IPS DF 19.7 (cell line): ENCODE measurements around the gene TNS3.

Experiments
- DNase-seq: peaks from one replicate; pipeline ENCODE4 v3.0.0-alpha.2; 2013; ENCODE audit warnings: low read depth, low spot score

Gene TNS3

DNA sequence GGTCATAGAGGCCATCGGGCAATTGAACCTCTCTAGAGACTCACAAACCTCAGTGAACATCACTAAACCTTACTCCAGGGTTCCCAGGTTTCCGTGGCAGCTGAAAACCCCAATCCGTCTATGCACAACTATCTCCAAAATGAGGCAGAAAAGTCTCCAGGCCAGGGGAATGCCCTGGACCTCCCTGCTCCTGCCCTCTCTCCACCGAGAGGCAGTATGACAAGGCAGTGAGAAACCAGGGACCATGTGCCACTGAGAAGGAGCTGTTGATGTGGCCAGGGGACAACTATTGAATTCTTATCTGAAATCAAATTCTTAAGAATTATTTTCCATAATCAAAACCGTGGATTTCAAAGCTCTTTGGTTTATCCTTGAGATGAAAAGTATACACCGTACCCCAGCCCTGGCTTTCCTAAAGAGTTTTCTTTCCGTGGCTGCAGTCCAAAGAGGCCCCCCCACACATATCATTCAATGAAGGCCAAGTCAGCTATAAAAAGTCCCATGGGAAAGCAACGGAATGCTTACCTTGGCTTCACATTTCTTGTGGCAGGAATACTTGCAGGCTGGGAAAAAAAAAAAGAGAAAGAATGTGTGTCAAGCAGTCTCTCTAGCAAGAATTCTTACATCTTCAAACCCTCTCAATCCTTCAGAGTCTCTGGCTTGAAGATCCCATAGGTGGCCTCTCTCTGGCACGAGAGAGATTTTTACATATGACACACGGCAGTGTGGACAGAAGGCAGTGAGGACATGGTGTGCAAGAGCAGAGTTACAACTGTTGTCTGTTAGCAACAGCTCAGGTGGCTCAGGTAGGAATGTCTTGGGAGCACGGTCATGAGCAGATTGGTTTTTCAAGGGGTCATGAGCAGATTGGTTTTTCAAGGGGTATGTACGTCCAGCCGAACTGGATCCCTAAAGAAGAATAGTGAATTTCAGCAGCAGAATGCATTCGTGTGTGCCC is 75.2 kb downstream of the TNS3 start:
- no peak for DNase-seq

DNA sequence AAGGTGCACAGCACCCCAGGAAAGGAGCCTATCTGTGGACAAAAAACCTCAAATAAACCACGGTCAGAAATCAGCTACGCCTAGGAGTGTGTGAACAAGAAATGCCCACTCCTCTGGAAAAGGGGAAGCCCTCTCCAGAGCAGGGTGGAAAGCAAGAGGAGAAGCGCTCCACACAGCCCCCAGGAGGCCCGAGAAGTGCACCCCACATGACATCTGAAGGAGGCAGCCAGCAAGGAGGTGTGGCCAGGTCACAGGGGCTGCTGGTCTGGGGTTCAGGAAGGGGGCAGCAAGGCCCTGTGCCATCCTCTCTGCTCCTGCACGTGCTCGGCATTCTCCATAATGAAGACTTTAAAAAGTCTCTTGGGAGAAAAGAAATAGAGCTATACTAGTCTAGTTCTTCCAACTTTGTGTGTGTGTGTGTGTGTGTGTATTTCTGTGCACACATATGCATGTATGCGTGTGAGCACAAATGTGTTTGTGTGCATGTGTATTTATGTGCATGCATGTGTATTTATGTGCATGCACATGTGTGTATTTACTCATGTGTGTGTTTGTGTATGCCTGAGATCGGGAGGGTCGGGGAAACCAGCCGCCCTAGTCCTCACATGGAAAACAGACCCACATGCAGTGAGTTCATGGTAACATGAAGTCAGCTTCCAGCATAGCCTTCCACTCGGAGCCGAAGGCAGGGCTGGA is 76.5 kb downstream of the TNS3 start:
- DNase-seq = no peak

DNA sequence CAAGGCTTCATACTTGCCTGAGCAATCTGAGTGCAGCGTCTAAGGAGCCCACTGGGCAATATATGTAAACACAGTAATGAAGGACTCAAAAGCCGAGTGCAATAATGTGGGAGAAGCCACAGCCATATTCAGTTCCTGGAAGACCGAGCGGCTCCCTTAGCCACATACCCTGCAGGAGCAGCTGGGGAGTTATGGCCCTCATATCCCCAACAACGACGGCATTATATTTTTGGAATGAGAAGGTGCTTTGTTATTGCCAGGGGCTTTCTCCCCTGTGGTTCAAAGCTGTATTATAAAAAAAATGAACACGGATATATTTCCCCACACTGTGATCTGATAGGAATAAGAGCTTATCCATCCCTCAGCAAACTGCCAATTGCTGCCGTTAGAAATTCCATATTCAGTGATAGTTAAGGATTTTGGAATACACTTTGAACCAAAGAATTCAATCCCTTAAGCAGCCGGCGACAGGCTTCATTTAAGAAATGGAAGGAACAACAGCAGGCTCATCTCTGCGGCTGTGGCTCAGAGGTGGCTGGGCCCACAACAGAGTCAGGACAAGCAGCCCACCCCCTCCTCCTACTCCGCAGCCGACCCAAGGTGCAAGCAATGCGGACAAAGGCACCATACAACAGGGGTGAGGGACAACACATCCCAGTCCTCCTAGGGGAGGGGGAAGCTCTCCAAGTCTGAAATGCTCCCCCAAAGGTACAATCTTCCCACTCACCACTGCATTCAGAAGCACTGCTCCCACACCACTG is 77.2 kb downstream of the TNS3 start:
- no peak for DNase-seq

DNA sequence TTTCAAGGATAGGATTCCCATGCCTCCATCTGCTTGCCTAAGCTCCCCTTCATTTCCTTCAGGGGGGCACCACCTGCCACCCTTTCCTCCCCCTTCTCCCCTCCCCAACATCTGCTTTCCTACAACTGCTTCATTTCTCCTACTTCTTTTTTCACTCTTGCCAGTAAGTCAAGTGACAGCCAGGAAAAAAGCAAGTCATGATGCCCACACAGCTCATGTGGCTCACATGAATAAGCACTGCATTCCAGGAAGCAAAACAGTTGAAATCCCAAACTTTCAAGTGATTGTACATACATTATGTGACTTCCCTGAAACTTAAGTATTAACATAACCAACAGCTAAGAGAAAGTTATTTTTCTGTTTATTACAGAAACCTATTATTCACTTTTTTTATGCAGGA is 78.6 kb downstream of the TNS3 start:
- DNase-seq = no peak

DNA sequence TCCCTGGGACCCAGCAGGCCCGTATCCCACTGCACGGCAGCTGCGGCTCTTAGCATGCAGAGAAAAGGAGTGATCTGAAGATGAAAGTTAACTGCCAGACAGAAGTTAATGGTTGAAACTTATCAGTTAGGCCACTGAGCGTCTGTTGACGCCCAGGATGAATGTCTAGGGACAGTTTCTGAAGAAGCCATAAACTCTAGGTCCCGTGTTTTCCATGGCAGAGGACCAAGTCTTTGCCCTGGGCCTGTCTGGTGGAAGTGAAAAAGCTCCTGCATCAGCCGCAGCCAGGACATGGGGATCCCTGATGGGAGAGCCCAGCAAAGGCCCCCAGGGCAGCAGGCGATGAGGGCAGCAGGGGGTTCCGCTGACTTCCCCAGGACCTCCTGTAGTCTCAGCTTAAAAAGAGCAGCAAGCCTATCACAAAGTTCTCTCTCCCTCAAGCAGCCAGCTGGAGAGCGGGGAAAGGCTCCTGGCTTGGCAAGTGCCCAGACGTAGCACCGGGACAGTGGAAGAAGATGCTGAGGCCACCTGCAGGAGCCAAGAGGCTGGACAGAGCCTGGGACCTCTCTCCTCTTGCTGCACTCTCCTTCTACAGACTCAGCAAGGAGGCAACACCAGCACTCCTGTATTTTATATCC is 79.6 kb downstream of the TNS3 start:
- no peak for DNase-seq

DNA sequence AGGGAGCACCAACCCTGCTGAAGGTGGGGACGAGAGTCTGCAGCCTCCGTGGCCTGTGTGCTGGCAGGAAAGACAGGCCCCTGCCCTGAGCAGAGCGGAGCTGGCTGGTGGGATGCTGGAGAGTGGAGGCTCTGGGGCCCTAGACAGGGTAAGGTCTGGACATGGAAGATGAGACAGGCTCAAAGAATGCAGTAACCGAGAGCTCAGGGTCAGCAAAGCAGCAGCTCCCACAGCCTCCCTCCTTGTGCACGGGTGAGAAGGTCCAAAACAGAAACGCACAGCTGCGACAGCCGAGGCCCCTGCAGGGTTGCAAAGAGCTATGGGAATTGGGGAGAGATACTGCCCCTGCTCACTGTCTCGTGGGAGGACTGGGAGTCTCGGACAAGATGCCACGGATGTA is 80.5 kb downstream of the TNS3 start:
- no peak for DNase-seq

DNA sequence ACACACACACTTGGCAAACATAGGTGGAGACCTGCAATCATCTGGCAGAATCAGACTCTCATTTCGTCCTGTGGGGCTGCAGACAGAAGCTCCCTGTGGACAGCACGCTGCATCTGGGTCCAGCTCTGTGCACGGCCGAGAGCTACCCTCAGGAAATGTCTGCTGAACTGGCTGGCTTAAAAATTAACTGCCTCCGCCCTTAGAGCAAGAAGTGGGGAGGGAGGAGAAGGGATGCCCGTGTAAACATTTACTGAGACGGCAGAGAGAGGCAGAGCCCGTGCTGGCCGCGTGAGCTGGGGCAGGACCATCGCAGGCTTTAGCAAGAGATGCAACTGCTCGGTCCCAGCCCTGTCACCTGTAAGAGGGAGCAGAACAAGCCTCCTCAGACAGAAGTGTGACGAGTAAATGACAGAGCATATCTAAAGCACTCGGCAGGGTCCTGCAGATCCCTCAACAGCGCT is 81.8 kb downstream of the TNS3 start:
- no peak for DNase-seq

DNA sequence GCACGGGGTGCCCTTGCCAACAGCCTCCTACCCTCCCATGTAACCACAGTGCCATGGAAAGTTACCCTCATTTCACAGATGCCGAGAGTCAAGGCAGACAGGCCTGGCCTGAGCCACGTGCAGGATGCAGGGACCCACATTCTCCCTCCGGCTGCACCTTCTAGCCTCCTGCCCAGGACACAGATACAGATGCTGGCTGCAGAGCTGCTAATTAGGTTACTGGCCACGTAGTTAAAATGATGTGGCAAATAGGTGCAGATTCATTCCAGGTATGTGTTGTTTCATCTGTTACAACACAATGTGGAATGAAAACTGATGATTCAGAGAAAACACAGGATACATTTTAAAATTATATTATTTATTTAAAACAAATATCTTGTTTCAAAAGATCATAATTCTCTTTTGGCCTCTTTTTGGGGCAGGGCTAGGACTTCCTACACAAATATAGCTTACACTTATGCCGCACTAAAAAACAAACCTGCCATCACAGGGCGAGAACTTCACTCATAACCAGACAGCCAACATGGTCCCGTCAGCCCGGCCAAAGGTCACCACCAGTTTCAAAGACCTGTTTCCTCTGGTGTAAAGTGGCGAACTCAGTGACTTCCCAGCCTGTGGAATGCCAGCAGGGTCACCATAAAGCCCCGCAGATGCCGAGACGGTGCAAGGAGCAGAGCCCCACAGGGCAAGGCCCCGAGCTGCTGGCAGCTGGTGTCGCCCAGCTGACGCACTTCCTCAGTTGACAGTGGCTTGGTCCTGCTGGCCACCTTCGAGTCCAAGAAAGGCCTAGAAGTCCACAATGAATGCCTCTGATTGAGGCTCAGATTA is 83.5 kb downstream of the TNS3 start:
- DNase-seq = no peak

DNA sequence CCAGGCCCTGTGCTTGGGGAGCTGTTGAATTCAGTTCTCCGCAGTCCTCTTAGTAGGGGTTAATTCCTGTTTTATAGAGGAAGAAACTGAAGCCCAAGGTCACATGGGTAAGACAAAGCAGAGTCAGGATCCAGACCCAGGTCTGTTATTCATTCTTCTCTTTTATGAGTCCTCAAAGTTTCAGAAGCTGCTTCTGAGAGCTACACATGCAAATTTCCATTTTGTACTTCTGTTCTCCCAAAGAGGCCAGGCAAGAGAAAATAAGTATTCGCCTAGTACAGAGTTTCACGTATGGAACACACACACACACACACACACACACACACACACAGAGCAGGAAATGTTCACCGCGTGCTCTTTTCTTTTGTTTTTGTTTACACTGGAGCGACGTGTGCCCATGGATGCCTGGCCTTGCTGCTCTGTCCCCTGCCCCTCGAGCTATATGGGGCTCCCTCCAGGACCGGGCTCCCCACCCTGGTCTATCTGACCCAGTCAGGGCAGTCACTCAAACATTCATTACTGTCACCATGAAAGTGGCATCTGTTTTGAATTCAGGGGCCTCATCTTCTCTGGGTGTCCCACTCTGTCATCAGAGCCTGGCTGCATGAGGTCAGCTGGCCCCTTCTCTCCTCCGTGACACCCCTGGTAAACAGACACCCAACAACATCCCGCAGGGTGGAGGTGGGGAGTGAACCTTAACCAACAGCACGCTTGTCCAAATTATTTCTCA is 84.4 kb downstream of the TNS3 start:
- DNase-seq = no peak

DNA sequence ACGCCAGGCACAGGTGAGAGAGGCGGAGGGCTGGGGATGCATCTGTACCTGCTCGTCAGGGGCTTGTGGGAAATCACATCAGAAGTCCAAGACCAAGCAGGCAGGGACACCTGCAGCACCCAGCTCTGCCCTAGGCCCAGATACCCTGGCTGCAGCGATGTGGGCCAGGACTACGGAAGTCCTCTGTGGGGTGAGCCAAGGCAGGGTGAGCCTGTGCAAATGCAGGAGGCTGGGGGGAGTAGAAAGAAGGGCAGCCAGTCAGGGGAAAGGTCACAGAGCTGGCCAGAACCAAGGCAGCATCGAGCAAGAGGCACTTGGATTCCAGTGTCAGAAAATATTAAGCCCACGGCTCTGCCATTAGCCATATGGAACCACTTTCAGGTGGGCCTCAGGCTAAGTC is 85.2 kb downstream of the TNS3 start:
- DNase-seq = no peak

DNA sequence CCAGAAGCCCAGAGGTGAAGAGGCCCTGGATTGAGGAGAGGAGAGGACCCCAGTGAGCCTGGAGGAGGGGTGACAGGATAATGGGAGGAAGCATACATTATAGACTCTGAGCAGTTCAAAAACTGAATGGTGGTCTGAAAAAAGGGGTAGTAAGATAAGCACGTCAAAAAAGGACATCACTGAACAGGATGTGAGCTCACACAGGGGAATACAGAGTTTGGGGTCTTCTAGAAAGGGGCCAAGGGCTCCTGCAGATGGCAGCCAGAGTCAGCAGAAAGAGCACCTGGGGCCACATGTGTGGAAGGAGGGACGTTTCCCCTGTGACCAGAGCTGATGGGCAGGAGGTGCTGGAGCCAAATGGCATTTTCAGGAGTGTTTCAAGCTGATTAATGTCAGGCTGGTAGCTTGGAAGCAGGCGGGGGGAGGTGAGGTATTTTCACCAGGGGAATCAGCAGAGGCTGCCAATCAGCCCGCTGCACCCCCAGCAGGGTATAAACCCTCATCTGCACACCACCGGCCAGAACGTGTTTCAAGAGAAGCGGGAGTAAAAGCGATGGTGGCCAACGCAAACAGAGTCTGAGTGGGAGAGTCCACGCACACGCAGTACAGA is 85.8 kb downstream of the TNS3 start:
- no peak for DNase-seq

DNA sequence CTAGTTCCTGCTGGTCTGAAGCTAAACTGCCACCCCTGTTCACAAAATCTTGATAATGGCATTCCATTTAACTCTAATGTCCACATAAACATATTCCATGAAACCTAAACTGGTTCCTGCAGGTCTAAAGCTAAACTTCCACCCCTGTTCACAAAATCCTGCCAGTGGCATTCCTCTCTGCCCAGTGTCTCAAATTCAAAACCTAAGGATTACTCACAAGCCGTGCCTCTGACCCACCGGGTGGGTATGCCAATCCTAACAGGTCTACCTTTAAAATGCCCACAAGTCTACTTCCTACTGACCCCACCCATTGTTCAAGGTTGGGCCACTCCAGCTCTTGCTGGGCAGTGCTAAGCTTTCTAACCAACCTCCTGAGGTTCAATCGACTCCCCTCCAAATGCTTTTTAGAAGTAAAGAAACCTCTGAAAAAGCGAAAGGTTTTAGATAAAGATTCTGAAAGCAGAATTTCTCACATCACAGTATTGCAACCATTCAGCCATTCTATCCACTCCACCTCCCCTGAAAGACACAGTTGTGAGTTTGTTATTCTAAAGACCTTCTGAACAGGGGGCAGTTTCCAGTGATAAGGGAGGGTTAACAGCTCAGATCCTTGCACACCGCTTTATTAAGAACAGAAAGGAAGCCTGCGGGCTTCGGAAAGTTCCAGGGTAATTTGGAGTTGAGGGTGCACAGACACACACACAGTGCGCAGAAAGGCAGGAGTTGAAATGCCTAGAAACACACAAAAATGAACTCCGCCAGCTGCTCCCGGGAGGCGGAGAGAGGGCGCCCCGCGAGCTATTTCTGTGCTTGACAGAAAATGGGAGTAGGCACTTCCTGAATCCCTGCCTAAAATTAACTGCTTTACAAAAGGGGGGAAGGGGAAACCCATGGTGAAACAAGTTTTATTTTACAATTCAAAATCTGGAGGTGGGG is 87.7 kb downstream of the TNS3 start:
- no peak for DNase-seq

DNA sequence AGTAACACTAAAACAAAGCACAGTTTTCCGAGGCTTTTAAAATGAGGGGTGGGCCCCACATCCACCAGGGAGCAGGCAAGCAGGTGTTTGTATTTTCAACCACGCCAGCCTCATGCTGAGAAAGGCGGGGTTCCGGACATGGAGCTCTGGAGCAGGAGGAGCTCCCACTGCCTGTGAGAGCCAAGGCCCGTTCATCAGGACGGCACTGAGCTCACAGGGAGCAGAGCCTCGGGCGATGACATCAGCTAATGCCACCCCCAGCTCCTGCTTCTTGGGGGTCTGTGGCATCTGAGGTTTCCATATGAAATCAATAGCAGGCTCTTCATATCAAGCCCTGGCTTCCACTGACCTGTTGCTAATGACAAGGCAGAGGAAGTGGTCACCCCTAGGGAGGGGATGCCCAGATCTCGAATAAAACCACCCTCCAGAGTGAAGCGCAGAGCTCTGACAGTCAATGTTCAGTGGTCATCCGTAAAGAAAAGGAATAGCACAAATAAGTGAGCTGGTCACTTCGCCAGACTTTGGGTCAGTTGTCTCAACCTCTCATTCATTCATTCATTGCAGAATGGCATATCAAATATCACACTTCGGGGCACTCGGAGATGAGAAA is 89.1 kb downstream of the TNS3 start:
- no peak for DNase-seq

DNA sequence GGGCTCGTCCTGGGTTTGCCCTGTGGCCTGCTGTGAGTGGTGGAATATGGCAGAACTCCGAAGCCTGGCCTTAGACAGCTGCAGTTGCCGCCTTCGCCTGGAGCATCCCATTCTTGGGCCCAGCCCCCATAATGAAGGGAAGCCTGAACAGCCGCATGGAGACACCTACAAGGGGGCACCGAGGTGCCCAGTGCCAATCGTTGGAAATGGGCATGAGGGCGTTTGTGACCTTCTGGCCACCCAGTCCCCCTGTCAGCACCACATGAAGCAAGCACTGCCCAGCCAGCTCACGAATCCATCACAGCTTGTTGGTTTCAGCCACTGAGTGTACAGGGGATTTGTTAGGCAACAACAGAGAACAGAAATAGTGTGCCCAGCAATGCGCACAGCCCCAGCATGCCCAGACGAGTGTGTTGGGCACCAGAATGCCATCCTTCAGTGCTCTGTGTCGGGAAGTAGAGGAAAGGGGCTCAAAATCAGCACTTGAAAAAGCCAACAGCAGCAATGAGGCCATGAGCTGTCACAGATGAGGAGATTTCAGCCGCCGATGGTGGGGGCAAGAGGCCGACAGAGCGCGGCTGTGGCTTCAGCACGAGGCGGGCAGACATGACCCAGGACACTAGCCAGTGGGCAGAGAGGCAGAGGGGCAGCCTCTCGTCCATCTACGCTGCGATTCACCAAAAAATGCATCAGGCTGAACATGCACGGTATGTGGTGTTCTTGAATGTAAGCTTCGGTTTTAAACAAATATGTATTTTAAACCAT is 91.2 kb downstream of the TNS3 start:
- no peak for DNase-seq

DNA sequence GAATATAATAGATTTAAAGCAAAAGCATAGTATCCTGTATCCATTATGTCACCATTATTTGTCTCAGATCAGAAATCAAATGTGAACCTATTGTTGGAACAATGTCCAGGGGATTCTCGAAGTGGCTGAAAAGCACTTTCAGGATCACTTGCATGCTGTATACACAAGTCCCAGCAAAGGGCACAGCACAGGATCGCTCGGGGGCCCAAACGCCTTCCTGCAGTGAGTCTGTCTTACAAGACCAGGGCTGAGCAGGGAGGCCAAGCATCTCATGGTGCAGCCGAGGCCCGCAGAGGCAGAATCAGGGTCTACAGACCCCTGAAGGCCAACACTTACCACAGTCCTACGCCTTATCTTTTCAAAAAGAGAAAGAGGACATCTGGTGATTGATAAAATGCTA is 92.3 kb downstream of the TNS3 start:
- DNase-seq = no peak

DNA sequence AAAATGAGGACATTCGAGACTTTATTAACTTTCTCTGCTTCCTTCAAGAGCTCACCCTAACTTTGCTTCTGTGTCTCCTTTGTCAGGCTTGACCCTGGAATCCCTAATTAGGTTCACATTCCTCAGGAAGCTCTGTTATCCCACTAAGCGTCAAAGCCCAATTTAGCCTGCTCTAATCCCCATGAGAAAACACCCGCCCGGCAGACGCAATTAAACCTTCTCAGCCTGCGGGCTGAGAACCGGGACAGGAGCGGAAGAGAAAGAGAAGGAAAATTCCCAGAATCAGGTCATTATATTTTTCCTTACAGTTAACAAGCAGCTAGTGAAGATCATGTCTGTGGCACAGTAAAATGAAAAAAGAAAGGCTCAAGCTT is 93.0 kb downstream of the TNS3 start:
- no peak for DNase-seq

DNA sequence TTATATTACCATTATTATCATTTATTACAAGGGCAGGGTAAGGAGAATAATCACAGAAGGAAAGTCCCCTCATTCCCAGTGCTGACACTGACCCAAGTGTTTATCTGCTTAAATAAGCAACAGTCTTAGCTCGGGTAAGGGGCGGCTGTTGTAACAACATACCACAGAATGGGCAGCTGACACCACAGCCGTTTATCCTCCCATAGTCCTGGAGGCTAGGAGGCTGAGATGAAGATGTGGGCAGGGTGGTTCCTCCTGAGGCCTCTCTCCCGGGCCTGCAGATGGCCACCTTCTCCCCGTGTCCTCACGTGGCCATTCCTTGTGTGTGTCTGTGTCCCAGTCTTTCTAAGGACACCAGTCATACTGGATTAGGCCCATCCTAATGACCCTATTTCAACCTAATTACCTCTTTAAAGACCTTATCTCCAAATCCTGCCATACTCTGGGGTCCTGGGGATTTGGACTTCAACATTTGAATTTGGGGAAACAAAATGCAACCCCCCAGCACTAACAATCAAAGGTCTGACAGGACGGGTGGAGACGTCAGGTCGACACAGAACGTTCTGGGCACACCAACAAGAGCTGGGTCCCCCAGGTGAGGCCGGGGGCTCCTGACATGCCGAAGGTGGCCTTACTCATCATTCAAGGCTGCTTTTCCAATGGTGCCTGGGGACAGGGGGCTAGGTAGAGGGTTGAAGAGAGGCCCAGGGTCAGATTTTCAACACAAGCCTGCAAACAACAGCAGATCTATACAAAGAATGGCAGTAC is 93.5 kb downstream of the TNS3 start:
- DNase-seq = no peak
